Cardiac septum (tissue), 1 donor: ENCODE data around the gene KCTD14. TPM values are rescaled to one million over a fixed set of nuclear protein-coding genes. Genes with fewer than 3 reads are reported as not detected.
"Not testable (repeated sequence)": the region's sequence is repeated elsewhere in the genome, so short reads cannot be mapped to it uniquely, and the experiment has no call there.

Experiments
- DNase-seq: peaks from one replicate; pipeline ENCODE4 v3.0.0-alpha.2; 2020; ENCODE audit warnings: low spot score
- intact Hi-C: fragments of 100-400 bp; cut with DNase I; formaldehyde crosslinking; loops from one replicate; pipeline ENCODE4 v1.14.0; 2022
- total RNA-seq: library from RNA; stranded (reverse); fragmentation: NEBNext Ultra II Directional; extraction: Animal tissue kit (Norgen Biotek cat#: 25700); gene quantifications from one replicate; pipeline ENCODE4 v1.2.1, GENCODE V29; 2021
- donor health status: DM: no; HTN: no; CAD: no.

Gene KCTD14
- total RNA-seq, 1 donor from 2014 or later, result 0.13 TPM

DNA sequence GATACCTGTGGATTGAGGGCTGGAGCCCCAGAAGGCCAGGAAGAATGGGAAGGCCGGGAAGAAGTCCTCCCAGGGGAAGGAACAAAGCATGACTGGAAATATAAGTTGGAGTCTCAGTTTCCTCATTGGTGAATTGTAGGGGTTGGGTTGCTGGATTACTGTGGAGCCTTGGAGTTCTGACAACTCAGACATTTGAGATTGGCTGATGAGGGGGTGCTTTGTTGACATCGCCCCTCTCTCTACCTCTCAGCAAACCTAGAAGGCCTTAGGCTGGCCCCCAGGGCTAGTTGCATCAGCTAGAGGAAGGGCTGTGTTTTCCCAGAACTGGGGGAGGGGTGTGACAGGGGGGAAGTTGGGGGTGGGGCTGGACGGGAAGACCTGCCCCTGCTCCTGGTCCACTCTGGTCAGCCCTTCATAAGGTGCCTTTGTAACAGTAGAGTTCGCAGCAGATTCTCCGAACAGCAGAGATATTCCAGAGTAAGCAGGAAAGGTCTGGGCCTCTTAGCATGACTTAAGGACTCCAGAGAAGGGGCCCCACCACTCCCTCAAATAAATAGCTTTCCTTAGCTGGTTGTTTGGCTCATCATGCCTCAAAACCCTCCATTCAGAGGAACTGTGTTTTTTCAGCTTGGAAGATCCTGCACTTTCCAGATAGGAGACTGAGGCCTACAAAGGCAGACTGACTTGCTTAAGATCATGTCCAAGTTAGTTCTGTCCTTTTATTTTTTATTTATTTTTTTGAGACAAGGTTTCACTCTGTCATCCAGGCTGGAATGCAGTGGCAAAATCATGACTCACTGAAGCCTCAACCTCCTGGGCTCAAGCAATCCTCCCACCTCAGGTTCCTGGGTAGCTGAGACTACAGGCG, 28.1 kb upstream of the KCTD14 start:
- intact Hi-C loops, result no loop called here
- DNase-seq, result no peak

DNA sequence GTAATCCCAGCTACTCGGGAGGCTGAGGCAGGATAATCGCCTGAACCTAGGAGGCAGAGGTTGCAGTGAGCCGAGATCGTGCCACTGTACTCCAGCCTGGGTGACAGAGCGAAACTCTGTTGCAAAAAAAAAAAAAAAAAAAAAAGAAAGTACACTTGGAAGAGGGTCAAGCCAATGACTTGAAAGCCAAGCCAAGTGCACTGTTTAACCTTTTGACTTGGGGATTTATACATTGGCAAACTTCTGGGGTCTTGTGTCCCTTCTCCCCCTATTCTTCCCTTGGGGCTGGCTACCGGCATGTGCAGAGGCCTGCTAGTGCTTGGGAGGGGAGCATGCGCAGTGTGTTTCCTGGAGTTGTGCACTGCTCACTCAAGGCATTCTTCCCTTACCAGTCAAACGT, 26.3 kb upstream of the KCTD14 start:
- DNase-seq, result no peak
- intact Hi-C loops, result loop anchor here (5.0 kb wide), 1 partner anchor 227 kb away; the partner anchor contains the start of genes AAMDC and RSF1

DNA sequence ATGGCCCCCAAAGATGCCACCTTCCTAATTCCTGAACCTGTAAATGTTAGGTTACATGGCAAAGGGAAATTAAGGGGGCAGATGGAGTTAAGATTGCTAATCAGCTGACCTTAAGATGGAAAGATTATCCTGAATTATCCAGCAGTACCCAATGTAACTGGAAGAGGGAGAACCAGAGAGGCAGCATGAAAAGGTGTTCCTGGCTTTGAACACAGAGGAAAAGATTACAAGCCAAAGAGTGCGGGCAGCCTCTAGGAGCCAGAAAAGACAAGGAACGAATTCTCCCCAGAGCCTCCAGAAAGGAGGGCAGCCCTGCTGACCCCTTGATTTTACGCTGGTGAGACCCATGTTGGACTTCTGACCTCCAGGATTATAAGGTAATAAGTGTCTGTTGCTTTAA, 25.5 kb upstream of the KCTD14 start:
- DNase-seq, result no peak
- intact Hi-C loops, result loop anchor here (5.0 kb wide), 1 partner anchor 226 kb away; the partner anchor contains the start of genes AAMDC and RSF1

DNA sequence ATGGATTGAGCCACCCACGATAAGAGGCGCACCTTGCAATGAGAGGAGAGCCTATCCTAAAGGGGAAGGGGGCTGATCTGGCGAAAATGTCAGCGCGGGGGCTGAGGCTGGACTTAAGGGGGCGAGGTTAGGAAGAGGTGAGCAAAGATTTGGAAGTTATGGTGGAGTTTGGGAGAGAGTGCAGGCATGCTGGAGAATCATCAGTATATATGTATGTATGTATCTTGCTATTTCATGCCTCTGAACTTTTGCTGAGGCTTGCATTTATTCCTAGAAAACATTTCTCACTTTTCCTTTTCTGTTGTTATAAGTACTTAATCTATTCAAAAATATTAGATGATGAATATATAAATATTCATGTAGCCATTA, 23.4 kb upstream of the KCTD14 start:
- intact Hi-C loops, result loop anchor here (5.0 kb wide), 1 partner anchor 224 kb away; the partner anchor contains the start of genes AAMDC and RSF1
- no peak for DNase-seq

DNA sequence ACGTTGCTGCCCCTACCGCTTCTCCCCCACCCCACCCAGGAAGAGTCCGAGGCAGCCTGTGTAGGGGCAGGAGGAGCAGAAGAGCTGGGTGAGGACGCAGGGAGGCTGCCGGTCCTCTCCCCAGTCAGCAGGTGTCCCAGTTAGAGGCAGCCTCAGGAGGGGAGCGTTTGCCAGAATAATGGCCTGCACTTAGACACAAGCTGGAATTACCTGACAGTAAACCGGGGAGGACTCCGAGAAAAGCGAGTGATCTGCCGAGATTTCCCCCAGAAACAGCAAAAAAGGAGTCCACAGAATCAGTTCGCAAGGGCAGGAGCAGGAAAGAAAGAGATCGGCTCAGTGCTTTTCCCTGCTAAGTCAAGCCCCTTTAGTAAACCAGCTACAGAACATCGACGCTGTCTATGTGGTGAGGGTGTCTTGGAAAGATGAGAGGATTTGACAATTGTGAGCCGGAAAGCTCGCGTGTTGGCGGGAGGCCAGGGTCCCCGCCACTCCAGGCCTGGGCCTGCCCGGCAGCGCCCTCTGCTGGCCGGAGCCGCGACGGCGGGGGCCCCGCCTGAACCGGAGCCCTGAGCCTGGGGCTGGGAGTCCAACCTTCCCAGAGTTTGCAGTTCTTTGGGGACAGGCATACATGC, 22.9 kb upstream of the KCTD14 start:
- DNase-seq, result peak; percentile 89
- intact Hi-C loops, result loop anchor here (5.0 kb wide), 1 partner anchor 224 kb away; the partner anchor contains the start of genes AAMDC and RSF1

DNA sequence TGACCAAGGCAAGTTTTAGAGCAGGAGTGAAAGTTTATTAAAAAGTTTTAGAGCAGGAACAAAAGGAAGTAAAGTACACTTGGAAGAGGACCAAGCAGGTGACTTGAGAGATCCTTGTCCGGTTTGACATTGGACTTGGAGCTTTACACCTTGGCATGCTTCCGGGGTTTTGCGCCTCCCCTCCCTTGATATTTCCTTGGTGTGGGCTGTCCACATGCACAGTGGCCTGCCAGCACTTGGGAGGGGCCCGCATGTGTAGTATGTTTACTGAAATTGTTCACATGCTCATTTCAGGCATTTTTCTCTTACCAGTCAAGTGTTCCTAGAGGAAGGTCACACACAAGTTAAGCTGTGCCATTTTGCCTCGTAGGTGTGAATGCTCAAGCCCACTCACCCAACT, 21.6 kb upstream of the KCTD14 start:
- DNase-seq, result no peak
- intact Hi-C loops, result loop anchor here (5.0 kb wide), 1 partner anchor 222 kb away; the partner anchor contains the start of genes AAMDC and RSF1

DNA sequence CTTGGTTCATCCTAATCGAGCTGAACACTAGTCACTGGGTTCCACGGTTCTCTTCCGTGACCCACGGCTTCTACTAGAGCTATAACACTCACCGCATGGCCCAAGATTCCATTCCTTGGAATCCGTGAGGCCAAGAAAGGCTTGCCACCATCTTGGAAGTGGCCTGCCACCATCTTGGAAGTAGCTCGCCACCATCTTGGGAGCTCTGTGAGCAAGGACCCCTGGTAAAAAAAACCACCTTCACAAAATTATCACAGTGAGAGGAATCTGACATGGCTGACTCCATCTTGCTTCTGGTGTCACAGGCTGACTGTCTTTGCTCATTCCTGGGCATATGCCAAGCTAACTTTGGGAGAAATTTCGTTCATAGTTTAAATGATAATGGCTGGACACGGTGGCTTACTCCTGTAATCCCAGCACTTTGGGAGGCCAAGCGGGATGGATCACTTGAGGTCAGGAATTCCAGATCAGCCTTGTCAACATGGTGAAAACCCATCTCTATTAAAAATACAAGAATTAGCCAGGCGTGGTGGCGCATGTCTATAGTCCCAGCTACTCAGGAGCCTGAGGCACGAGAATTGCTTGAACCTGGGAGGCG, 18.9 kb upstream of the KCTD14 start:
- DNase-seq, result no peak
- intact Hi-C loops, result no loop called here

DNA sequence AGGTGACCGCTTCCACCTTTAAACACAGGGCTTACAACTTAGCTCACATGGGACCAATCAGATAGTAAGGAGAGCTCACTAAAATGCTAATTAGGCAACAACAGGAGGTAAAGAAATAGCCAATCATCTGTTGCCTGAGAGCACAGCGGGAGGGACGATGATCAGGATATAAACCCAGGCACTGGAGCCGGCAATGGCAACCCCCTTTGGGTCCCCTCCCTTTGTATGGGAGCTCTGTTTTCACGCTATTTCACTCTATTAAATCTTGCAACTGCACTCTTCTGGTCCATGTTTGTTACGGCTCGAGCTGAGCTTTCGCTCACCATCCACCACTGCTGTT, 18.3 kb upstream of the KCTD14 start:
- intact Hi-C loops, DNase-seq: not testable (repeated sequence)

DNA sequence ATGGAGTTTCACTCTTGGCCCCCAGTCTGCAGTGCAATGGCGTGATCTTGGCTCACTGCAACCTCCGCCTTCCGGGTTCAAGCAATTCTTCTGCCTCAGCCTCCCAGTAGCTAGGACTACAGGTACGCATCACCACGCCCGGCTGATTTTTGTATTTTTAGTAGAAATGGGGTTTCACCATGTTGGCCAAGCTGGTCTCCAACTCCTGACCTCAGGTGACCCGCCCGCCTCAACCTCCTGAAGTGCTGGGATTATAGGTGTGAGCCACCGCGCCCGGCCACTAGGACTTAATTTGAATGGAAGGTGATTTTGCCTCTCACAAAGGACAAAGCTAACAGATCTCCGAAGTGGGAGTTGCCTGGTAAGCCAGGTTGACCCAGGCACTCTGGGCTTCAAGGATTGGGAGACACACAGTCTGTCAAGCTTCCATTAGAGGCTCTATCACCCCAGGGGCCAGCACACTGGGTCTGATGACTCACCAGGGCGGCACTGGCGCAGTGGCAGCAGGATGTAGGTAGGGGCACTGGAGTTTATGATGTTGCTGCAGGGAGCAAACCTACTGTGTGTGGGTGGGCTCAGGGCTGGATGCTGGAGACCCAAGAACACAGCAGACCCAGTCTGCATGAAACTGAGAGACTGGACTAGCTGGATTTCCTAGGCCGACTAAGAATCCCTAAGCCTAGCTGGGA, 17.8 kb upstream of the KCTD14 start:
- intact Hi-C loops, result no loop called here
- no peak for DNase-seq

DNA sequence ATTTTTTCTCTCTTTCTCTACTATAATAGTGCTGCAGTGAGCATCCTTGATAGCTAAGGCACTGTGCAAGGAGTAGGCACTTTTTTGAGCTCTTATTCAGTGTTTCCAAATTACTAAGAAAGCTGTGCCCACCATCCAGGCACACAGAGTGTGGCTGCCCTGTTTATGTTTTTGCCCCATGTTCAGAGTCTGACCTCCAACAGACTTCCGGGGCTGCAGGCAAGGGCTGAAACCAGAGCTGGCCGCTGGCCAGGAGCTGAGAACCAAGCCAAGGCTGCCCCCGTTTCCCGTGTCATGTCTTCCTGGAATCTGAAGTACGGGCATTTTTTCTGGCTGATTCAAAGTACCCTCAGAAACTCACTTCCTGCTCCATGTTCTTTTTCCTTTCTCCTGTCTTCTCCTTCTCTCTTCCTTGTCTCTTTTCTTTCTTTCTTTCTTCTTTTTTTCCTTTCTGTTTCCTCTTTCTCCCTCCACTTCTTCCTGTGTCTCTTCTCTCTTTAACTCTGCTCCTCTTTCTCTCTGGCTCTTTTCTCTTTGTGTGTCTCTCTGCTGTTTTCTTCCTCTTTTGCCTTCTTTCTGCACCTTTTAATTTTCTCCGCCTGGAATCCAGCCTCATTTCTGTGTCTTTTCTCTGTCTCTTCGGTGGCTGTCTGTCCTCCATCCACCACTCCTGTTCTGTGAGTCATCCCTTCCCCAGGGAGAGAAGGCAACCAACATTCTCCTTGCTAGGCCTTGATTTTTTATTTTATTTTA, 17.0 kb upstream of the KCTD14 start:
- intact Hi-C loops, result no loop called here
- DNase-seq, result peak; percentile 79

DNA sequence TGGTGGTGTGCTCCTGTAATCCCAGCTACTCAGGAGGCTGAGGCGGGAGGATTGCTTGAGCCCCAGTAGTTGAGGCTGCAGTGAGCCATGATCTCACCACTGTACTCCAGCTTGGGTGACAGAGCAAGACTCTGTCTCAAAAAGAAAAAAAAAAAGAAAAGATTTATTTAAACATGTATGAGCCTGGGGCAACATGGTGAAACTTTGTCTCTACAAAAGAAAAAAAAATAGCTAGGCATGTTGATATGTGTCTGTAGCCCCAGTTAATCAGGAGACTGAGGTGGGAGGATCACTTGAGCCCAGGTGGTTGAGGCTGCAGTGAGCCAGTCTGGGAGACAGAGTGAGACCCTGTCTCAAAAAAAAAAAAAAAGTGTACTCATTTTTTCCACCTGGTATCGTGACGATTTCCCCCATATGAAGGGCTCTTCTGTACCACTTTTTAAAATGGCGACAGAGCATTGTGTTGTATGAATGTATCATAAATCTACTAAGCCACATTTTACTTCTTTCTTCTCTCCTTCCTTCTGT, 16.4 kb upstream of the KCTD14 start:
- no peak for DNase-seq
- intact Hi-C loops, result no loop called here

DNA sequence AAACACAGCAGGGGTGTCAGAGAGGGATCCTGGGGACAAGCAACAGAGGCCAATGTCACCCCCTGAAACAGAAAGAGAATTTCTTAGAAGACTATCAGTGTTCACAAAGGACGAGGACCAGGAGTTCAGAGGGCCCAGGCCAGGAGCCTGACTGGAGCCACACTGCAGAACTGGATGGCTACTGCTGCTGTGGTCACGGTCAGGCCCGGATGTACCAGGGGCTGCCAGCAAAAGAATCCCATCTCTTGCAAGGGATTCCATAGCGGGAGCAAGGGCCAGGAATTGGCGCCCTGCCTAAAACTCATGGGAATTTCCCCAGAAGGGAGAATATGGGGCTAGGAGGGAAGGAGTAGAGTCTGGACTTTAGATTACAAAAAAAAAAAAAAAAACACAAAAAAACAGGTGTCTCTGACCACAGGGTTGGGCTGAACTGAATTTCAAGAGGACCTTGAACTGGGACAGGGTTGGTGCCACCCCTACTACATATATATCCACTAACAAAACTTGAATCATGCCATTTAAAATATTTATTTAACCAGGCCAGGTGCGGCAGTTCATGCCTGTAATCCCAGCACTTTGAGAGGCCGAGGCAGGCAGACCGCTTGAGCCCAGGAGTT, 15.7 kb upstream of the KCTD14 start:
- intact Hi-C loops, result no loop called here
- DNase-seq, result no peak

DNA sequence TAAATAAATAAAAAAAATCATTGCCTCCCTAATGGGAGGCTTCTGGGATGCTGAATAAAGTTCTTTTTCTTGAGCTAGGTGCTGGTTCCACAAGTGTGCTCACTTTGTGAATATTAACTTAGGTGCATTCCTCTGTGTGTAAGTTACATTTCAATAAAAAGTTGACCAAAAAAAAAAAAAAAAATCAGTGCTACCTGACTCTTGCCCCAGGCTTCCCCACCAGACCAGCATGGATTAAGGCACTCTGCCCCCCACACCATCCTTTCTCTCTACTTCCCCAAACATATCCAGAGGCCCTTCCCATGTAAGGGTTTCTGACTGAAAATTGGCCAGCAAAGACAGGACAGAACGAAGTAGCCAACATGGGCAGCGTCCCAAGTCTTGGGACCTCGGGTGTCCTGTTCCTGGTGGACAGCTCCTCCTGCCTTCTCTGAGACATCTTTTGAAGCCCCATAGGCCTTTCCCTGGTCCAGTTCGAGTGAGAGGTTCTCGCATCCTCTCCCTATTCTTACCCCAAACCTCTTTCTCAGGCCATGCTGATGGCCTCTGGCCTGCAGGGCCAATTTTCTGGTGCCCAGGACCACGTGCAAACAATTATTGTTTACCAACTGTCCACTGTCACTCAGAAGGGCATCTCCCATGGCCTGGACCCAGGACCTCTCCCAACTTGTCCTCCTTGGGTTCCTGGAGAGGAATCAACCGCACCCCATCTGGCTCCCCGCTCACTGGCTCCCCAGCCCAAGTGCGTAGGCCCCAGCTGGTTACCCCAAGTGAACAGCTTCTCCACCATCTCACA, 14.9 kb upstream of the KCTD14 start:
- intact Hi-C loops, result no loop called here
- no peak for DNase-seq

DNA sequence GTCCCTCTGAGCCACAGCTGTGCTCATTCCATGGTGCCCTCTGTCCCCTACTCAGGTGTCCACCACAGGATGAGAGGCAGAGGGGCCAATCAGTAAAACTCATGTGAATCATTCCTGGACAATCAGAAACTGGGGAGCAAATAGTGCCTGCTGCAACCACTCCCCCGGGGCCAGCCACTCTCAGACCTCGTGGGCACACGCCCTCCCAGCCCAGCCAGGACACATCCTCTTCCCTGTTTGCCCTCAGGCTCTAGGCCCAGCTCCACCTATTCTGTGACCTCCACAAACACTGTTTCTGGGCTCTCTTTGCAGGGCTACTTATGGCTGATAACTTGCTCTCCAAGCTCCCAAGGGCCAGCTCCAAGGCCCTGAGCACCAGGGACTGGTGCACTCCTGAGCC, 14.0 kb upstream of the KCTD14 start:
- intact Hi-C loops, result no loop called here
- no peak for DNase-seq

DNA sequence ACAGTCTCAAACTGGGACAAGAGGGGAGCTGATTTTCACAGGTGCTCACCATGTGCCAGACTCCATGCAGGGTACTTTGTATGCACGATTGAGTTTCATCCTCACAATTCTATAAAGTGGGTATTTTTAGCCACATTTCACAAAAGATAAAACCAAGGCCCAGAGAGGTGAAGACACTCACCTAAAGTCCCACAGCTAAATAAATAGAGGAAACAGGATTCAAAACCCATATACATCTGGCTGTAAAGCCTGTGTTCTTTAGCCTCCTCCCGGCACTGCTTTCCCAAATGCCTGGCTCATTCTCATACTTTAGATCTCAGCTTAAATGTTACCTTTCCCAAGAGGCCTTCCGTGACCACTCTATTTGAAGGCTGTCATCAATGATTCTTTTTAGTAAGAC, 13.2 kb upstream of the KCTD14 start:
- no peak for DNase-seq
- intact Hi-C loops, result no loop called here

DNA sequence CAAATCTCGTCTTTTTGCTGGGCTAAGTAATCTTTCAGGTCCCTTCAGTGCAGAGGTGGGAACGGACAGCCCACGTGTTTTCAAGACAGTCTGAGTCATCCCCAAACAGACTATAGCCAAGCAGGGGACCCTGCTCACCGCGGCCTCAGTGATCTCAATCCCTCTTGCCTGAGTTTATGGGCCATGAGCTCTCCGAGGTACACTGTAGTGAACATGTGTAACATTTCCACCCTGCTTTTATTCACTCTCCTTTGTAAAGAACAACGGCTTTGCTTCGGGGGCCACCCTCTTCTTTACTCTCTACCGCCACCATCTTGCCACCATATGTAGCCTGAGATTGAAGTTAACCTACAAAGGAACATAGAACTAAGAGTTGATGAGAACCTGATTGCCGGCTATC, 11.5 kb upstream of the KCTD14 start:
- intact Hi-C loops, result no loop called here
- DNase-seq, result no peak

DNA sequence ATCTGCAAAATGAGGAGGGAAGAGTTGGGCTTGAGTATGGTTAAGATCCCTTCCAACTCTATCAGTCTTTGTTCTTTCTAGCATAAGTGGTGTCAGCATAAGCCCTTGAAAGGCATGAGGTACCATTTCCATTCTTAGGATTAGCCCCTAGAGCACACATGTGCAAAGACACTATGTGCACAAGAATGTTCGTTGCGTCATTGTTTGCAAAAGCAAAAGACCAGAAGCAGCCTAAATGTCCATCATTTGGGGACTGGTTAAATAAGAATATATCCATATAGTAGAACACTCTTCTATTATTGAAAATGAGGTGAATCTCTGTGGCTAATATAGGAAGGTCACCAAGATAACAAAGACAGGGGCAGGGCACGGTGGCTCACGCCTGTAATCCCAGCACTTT, 10.0 kb upstream of the KCTD14 start:
- intact Hi-C loops, result no loop called here
- no peak for DNase-seq

DNA sequence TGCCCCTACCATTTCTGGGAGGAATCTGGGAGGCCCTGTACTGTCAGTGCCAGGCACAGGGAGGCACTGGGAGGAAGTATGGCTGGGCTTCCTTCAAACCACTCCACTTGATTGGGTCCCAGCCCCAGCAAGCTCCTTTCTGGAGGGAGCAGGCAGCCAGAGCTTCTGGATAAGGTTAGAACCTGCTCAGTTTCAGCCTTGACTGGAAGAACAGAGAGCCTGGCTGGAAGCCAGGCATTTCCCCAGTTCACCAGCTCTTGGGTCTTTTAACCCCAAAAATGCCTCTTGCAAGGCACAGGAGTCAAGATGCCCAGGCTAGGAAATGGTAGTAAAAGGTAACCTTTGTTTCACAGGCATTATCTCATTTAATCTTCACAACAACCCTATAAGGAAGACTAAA, 9.0 kb upstream of the KCTD14 start:
- intact Hi-C loops, result no loop called here
- no peak for DNase-seq
